K562 (cell line): ENCODE measurements around the gene ZC3H6. TPM values are rescaled to one million over a fixed set of nuclear protein-coding genes. Genes with fewer than 3 reads are reported as not detected.

ENCODE experiments used
- CEBPB ChIP-seq: fragments of 450-650 bp; IDR thresholded peaks from 2 replicates; pipeline ENCODE4 v1.6.1; 2016; ENCODE audit warnings: missing genetic modification characterization, missing compliant biosample characterization
- FOXP1 ChIP-seq: sonication (generic); formaldehyde crosslinking; IDR thresholded peaks from 2 replicates; pipeline ENCODE4 v1.8.0; 2022; ENCODE audit warnings: mild to moderate bottlenecking, missing genetic modification reagents
- HSF4 ChIP-seq: fragments of 250-450 bp; sonication (Bioruptor Pico); IDR thresholded peaks from 2 replicates; pipeline ENCODE4 v2.1.2; 2022; ENCODE audit warnings: mild to moderate bottlenecking, moderate library complexity, borderline replicate concordance
- NFE2 ChIP-seq: IDR thresholded peaks from 2 replicates; pipeline ENCODE4 v1.6.1; 2014; ENCODE audit warnings: antibody characterized with exemption, low read depth
- NR1H2 ChIP-seq: sonication (generic); formaldehyde crosslinking; IDR thresholded peaks from 2 replicates; pipeline ENCODE4 v1.4.0; 2020; ENCODE audit warnings: mild to moderate bottlenecking, missing genetic modification reagents
- ZBTB8A ChIP-seq: fragments of 450-650 bp; IDR thresholded peaks from 2 replicates; pipeline ENCODE4 v1.6.1; 2018; ENCODE audit warnings: mild to moderate bottlenecking, moderate library complexity; ENCODE audit not compliant: partially characterized antibody
- ZNF143 ChIP-seq: sonication (generic); formaldehyde crosslinking; IDR thresholded peaks from 2 replicates; pipeline ENCODE4 v1.9.0; 2022; ENCODE audit warnings: mild to moderate bottlenecking, missing genetic modification reagents
- polyA plus RNA-seq, 8 experiments: library from polyadenylated mRNA; depleted of rRNA in 4 of 8; stranded (reverse) in 5 of 8; unstranded in 3 of 8; fragments of >200 nt; fragmentation: Nextera tagmentation in 2 of 8; fragmentation: Illumina TruSeq in 1 of 8; extraction: Ambion mirVana in 2 of 8; extraction: Trizol in 1 of 8; gene quantifications; 2 replicates each; pipeline versions ENCODE4 v1.2.1 to v1.2.3, GENCODE V29; 2011 to 2014; ENCODE audit warnings: inconsistent platforms in 1 of 8, missing spikeins in 1 of 8
- total RNA-seq, 7 experiments: library from RNA; depleted of rRNA in 6 of 7; stranded (reverse); fragments of >200 nt in 6 of 7; fragmentation: Illumina TruSeq in 2 of 7; extraction: Trizol in 2 of 7; gene quantifications; 2 replicates each; pipeline versions ENCODE4 v1.2.1 to v1.2.3, GENCODE V29; 2011 to 2021; ENCODE audit warnings: low replicate concordance in 1 of 7
- TF ChIP-seq, protein P1 (sequence below), 2 experiments: fragments of 450-650 bp in 1 of 2; sonication (generic) in 1 of 2; formaldehyde crosslinking in 1 of 2; IDR thresholded peaks; 2 replicates each; pipeline versions ENCODE4 v1.7.1 to v1.9.0; 2016 to 2022; ENCODE audit warnings: inconsistent platforms in 1 of 2, mild to moderate bottlenecking in 1 of 2, missing genetic modification reagents in 1 of 2
- TF ChIP-seq, protein P2 (sequence below), 3 experiments: IDR thresholded peaks in 2 of 3; conservative IDR thresholded peaks in 1 of 3; 2 replicates each; pipeline ENCODE4 v1.5.1; 2011 to 2012; ENCODE audit warnings: low read length in 3 of 3, mild to moderate bottlenecking in 3 of 3, control low read depth in 2 of 3, improper control_type of control experiment in 1 of 3, inconsistent platforms in 1 of 3, low read depth in 1 of 3, mixed read lengths in 1 of 3, moderate library complexity in 1 of 3; ENCODE audit not compliant: insufficient read depth in 2 of 3
- TF ChIP-seq, protein P3 (sequence below): fragments of 450-650 bp; IDR thresholded peaks from 2 replicates; pipeline ENCODE4 v1.6.1; 2016; ENCODE audit warnings: mild to moderate bottlenecking

The ZC3H6 gene
- total and polyA plus RNA-seq, 9 of the 15 experiments (the other 6 are each of a cell fraction or from before 2014, with no cell fraction given) = 0.45 to 1.9 (median 1.5) TPM

DNA sequence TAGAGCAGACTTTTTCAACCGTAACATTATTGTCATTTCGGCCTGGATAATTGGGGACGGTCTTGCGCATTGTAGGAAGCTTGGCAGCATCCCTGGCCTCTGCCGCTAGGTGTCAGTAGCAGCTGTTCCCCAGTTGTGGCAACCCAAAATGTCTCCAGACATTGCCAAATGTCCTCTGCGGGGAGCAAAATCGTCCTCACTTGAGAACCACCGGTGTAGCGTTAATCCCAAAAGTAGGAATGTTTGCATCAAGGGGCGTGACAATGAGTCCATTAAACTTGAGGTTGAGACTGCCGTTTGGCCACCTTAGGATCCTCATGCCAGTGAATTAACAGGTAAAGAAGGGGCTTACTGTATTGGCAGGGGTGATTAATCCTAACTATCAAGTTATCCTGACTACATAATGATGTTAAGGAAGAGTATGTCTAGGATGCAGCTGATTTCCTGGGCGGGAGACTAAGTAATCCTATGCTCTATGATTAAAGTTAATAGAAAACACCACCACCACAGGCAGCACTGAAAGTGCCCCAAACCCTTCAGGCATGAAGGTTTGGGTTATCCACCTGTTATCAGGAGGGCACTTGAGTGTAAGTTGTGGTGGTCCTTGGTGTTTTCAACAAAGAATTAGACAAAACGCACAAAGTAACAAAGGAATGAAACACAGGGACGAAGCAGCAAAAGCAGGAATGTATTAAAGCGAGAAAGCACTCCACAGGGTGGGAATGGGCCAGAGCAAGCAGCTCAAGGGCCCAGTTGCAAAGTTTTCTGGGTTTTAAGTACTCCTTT lies 15.7 kb upstream of the ZC3H6 start (continued):
- no peak for TF ChIP-seq ZBTB8A
- TF ChIP-seq, protein P1, sequence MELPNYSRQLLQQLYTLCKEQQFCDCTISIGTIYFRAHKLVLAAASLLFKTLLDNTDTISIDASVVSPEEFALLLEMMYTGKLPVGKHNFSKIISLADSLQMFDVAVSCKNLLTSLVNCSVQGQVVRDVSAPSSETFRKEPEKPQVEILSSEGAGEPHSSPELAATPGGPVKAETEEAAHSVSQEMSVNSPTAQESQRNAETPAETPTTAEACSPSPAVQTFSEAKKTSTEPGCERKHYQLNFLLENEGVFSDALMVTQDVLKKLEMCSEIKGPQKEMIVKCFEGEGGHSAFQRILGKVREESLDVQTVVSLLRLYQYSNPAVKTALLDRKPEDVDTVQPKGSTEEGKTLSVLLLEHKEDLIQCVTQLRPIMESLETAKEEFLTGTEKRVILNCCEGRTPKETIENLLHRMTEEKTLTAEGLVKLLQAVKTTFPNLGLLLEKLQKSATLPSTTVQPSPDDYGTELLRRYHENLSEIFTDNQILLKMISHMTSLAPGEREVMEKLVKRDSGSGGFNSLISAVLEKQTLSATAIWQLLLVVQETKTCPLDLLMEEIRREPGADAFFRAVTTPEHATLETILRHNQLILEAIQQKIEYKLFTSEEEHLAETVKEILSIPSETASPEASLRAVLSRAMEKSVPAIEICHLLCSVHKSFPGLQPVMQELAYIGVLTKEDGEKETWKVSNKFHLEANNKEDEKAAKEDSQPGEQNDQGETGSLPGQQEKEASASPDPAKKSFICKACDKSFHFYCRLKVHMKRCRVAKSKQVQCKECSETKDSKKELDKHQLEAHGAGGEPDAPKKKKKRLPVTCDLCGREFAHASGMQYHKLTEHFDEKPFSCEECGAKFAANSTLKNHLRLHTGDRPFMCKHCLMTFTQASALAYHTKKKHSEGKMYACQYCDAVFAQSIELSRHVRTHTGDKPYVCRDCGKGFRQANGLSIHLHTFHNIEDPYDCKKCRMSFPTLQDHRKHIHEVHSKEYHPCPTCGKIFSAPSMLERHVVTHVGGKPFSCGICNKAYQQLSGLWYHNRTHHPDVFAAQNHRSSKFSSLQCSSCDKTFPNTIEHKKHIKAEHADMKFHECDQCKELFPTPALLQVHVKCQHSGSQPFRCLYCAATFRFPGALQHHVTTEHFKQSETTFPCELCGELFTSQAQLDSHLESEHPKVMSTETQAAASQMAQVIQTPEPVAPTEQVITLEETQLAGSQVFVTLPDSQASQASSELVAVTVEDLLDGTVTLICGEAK (IDR thresholded peaks at IDR 0.05) = 0 out of 2 replicates have a peak, but pooled peaks have one; percentile 12
- TF ChIP-seq, protein P1 (CRISPR knock-in tag; IDR thresholded peaks at IDR 0.05) = no peak
- TF ChIP-seq CEBPB (tag) = peak; percentile 91
- TF ChIP-seq NFE2 = no peak
- TF ChIP-seq, protein P2, sequence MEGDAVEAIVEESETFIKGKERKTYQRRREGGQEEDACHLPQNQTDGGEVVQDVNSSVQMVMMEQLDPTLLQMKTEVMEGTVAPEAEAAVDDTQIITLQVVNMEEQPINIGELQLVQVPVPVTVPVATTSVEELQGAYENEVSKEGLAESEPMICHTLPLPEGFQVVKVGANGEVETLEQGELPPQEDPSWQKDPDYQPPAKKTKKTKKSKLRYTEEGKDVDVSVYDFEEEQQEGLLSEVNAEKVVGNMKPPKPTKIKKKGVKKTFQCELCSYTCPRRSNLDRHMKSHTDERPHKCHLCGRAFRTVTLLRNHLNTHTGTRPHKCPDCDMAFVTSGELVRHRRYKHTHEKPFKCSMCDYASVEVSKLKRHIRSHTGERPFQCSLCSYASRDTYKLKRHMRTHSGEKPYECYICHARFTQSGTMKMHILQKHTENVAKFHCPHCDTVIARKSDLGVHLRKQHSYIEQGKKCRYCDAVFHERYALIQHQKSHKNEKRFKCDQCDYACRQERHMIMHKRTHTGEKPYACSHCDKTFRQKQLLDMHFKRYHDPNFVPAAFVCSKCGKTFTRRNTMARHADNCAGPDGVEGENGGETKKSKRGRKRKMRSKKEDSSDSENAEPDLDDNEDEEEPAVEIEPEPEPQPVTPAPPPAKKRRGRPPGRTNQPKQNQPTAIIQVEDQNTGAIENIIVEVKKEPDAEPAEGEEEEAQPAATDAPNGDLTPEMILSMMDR (IDR thresholded peaks at IDR 0.05 in 2 of 3, conservative IDR thresholded peaks at IDR 0.05 in 1 of 3; ENCODE audit: insufficient read depth in 2 of 3, low read depth in 1 of 3, low read length in 3 of 3) = peak; percentile 93 to 99 (median 96)
- no peak for TF ChIP-seq HSF4 (CRISPR knock-in tag)
- no peak for TF ChIP-seq NR1H2 (CRISPR knock-in tag)
- TF ChIP-seq FOXP1 (CRISPR knock-in tag) = no peak
- TF ChIP-seq, protein P3, sequence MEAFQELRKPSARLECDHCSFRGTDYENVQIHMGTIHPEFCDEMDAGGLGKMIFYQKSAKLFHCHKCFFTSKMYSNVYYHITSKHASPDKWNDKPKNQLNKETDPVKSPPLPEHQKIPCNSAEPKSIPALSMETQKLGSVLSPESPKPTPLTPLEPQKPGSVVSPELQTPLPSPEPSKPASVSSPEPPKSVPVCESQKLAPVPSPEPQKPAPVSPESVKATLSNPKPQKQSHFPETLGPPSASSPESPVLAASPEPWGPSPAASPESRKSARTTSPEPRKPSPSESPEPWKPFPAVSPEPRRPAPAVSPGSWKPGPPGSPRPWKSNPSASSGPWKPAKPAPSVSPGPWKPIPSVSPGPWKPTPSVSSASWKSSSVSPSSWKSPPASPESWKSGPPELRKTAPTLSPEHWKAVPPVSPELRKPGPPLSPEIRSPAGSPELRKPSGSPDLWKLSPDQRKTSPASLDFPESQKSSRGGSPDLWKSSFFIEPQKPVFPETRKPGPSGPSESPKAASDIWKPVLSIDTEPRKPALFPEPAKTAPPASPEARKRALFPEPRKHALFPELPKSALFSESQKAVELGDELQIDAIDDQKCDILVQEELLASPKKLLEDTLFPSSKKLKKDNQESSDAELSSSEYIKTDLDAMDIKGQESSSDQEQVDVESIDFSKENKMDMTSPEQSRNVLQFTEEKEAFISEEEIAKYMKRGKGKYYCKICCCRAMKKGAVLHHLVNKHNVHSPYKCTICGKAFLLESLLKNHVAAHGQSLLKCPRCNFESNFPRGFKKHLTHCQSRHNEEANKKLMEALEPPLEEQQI = 0 out of 2 replicates have a peak, but pooled peaks have one; percentile 39
- no peak for TF ChIP-seq ZNF143 (CRISPR knock-in tag)
